Measurements from ENCODE around the gene IRF1.

GRCh38 chr5:132446621-132447020 is 44.0 kb downstream of the IRF1 start:
- TF ChIP-seq, protein P1, sequence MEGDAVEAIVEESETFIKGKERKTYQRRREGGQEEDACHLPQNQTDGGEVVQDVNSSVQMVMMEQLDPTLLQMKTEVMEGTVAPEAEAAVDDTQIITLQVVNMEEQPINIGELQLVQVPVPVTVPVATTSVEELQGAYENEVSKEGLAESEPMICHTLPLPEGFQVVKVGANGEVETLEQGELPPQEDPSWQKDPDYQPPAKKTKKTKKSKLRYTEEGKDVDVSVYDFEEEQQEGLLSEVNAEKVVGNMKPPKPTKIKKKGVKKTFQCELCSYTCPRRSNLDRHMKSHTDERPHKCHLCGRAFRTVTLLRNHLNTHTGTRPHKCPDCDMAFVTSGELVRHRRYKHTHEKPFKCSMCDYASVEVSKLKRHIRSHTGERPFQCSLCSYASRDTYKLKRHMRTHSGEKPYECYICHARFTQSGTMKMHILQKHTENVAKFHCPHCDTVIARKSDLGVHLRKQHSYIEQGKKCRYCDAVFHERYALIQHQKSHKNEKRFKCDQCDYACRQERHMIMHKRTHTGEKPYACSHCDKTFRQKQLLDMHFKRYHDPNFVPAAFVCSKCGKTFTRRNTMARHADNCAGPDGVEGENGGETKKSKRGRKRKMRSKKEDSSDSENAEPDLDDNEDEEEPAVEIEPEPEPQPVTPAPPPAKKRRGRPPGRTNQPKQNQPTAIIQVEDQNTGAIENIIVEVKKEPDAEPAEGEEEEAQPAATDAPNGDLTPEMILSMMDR (IDR thresholded peaks at IDR 0.05), result no peak
- TF ChIP-seq POLR2A (IDR thresholded peaks at IDR 0.05), result no peak

All from esophagus squamous epithelium (tissue), 4 donors.